Measurements from ENCODE around the gene CHD8.
A peak's percentile ranks its signal among the peaks of the same experiment; 100 is the strongest.

The CHD8 gene

DNA sequence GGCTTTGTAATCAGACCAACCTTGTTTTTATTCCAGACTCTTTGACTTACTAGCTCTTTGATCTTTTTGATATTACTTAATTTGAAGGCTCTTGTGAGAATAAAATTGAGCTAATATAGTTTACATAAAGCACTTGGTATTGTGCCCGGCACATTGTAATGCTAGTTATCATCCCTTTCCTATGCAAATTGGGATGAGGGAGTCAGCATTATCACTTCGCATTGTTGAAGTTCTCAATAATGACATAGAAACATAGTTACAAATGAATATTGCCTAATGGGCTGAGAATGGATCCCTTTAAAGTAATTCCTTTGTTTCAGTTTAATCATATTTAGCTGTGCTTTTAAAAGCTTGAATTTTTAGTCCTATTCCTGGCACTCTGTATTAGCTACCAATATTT lies 108.7 kb downstream of the CHD8 start:
- Histone ChIP-seq H3K27ac (replicated peaks) (no peak overlapping the region), H3K4me3 (replicated peaks; ENCODE audit: insufficient read depth, low read length) (no peak overlapping the region), H3K27me3 (ENCODE audit: insufficient read depth, poor library complexity, severe bottlenecking) (no peaks in the 10 kb centered on the region)
- no peak for TF ChIP-seq POLR2AphosphoS5 (IDR thresholded peaks at IDR 0.05; ENCODE audit: low read depth)
- TF ChIP-seq SPI1 (IDR thresholded peaks at IDR 0.05; ENCODE audit: borderline replicate concordance, low read depth) = no peak
- TF ChIP-seq, protein P1, sequence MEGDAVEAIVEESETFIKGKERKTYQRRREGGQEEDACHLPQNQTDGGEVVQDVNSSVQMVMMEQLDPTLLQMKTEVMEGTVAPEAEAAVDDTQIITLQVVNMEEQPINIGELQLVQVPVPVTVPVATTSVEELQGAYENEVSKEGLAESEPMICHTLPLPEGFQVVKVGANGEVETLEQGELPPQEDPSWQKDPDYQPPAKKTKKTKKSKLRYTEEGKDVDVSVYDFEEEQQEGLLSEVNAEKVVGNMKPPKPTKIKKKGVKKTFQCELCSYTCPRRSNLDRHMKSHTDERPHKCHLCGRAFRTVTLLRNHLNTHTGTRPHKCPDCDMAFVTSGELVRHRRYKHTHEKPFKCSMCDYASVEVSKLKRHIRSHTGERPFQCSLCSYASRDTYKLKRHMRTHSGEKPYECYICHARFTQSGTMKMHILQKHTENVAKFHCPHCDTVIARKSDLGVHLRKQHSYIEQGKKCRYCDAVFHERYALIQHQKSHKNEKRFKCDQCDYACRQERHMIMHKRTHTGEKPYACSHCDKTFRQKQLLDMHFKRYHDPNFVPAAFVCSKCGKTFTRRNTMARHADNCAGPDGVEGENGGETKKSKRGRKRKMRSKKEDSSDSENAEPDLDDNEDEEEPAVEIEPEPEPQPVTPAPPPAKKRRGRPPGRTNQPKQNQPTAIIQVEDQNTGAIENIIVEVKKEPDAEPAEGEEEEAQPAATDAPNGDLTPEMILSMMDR (IDR thresholded peaks at IDR 0.05; ENCODE audit: insufficient read depth, low read length) = no peak
- no peak for TF ChIP-seq REST (IDR thresholded peaks at IDR 0.05; ENCODE audit: insufficient replicate concordance, low read depth)
- TF ChIP-seq GABPA (IDR thresholded peaks at IDR 0.05; ENCODE audit: low read depth) = no peak
- DNase-seq (ENCODE audit: low read depth in 1 of 2, low spot score in 1 of 2) = no peak

- TF ChIP-seq SPI1 (IDR thresholded peaks at IDR 0.05; ENCODE audit: borderline replicate concordance, low read depth) (no peak), REST (IDR thresholded peaks at IDR 0.05; ENCODE audit: insufficient replicate concordance, low read depth) (no peak), POLR2AphosphoS5 (IDR thresholded peaks at IDR 0.05; ENCODE audit: low read depth) (no peak), GABPA (IDR thresholded peaks at IDR 0.05; ENCODE audit: low read depth) (no peak)
- TF ChIP-seq, protein P1 (IDR thresholded peaks at IDR 0.05; ENCODE audit: insufficient read depth, low read length) = no peak
- H3K27ac ChIP-seq (replicated peaks) = no peak overlapping the region
- DNase-seq (ENCODE audit: low read depth in 1 of 2, low spot score in 1 of 2) = no peak
- H3K27me3 ChIP-seq (ENCODE audit: insufficient read depth, poor library complexity, severe bottlenecking) = no peaks in the 10 kb centered on the region
- H3K4me3 ChIP-seq (replicated peaks; ENCODE audit: insufficient read depth, low read length) = no peak overlapping the region
Observed at GRCh38 chr14:21346532-21347135, 109.3 kb downstream of the CHD8 start.

GRCh38 chr14:21343035-21343794 lies 112.7 kb downstream of the CHD8 start:
- Histone ChIP-seq H3K27ac (replicated peaks) (no peak overlapping the region), H3K27me3 (ENCODE audit: insufficient read depth, poor library complexity, severe bottlenecking) (no peaks in the 10 kb centered on the region), H3K4me3 (replicated peaks; ENCODE audit: insufficient read depth, low read length) (no peak overlapping the region)
- TF ChIP-seq REST (IDR thresholded peaks at IDR 0.05; ENCODE audit: insufficient replicate concordance, low read depth) (no peak), POLR2AphosphoS5 (IDR thresholded peaks at IDR 0.05; ENCODE audit: low read depth) (no peak), GABPA (IDR thresholded peaks at IDR 0.05; ENCODE audit: low read depth) (no peak), SPI1 (IDR thresholded peaks at IDR 0.05; ENCODE audit: borderline replicate concordance, low read depth) (peak; percentile 22; the same call in 1 of the 2 replicates)
- TF ChIP-seq, protein P1 (IDR thresholded peaks at IDR 0.05; ENCODE audit: insufficient read depth, low read length) = no peak
- peak in 1 of 2 experiments; percentile 4 for DNase-seq (ENCODE audit: low read depth in 1 of 2, low spot score in 1 of 2)
